Right lobe of liver (tissue), 6 donors: Measurements from ENCODE around the gene CEP70. TPM values are rescaled to one million over a fixed set of nuclear protein-coding genes. Genes with fewer than 3 reads are reported as not detected.

Source experiments
- ATAC-seq, 4 donors: fragments of 200-7000 bp; cut with Tn5 transposase; one replicate each; pipeline ENCODE4 v1.9.1; 2020; ENCODE audit warnings: mild to moderate bottlenecking in 4 of 4, moderate library complexity in 4 of 4
- DNase-seq, 3 donors: peaks; one replicate each; pipeline ENCODE4 v3.0.0-alpha.2; 2020
- H3K27ac ChIP-seq, 3 donors: fragments of 200-600 bp; one replicate each; pipeline ENCODE4 v1.8.0; 2022
- H3K27me3 ChIP-seq, 2 donors: fragments of 200-600 bp; one replicate each; pipeline ENCODE4 v1.8.0; 2022
- H3K36me3 ChIP-seq, 4 donors: fragments of 200-600 bp; sonication (generic) in 1 of 4; one replicate each; pipeline versions ENCODE4 v1.5.1 to v1.8.0; 2017 to 2022; ENCODE audit warnings: control low read depth in 1 of 4
- H3K4me1 ChIP-seq, 4 donors: fragments of 200-600 bp; sonication (generic) in 1 of 4; one replicate each; pipeline versions ENCODE4 v1.5.1 to v1.8.0; 2017 to 2022; ENCODE audit warnings: control low read depth in 1 of 4
- H3K4me3 ChIP-seq, 3 donors: fragments of 200-600 bp; one replicate each; pipeline ENCODE4 v1.8.0; 2022
- H3K9me3 ChIP-seq, 4 donors: fragments of 200-600 bp; sonication (generic) in 1 of 4; one replicate each; pipeline versions ENCODE4 v1.5.1 to v1.8.0; 2017 to 2022; ENCODE audit warnings: control low read depth in 1 of 4
- CTCF ChIP-seq, 4 donors: fragments of 200-600 bp in 3 of 4; fragments of 450-650 bp in 1 of 4; IDR thresholded peaks; one replicate each; pipeline versions ENCODE4 v1.5.1 to v1.8.0; 2016 to 2022; ENCODE audit warnings: antibody characterized with exemption in 4 of 4, mild to moderate bottlenecking in 2 of 4
- POLR2A ChIP-seq: fragments of 450-650 bp; IDR thresholded peaks from one replicate; pipeline ENCODE4 v1.6.1; 2017; ENCODE audit warnings: antibody characterized with exemption, mild to moderate bottlenecking
- WGBS: methylation state at CpG from one replicate; pipeline ENCODE4 v1.1.6; 2018; ENCODE audit warnings: low coverage, low lambda C conversion rate; ENCODE audit not compliant: insufficient coverage; ENCODE audit errors: missing lambda C conversion rate; 5-methylcytosine and 5-hydroxymethylcytosine counted together
- intact Hi-C, 2 donors: fragments of 100-400 bp; cut with DNase I; formaldehyde crosslinking; loops; one replicate each; pipeline versions ENCODE4 v1.11.2 to v1.14.1; 2022
- total RNA-seq, 6 experiments: library from RNA; depleted of rRNA in 2 of 6; stranded (reverse); fragments of >200 nt in 2 of 6; fragmentation: NEBNext Ultra II Directional in 3 of 6; extraction: Animal tissue kit (Norgen Biotek cat#: 25700) in 3 of 6; gene quantifications; one replicate each; pipeline versions ENCODE4 v1.1.0 to v1.2.4, GENCODE V29; 2016 to 2023
- donor health status: DM: no; HTN: yes; CAD: no.
- donor health status: DM: no; HTN: no; CAD: no.
- donor health status: DM: no; HTN: no; CAD: no.
- donor health status: DM: no; HTN: yes; CAD: no.
- donor health status: DM: no; HTN: yes; CAD: no.

Gene CEP70
- total RNA-seq, 6 experiments from 2014 or later: 13.8 to 26.7 (median 21.4) TPM

- Histone ChIP-seq H3K9me3 (no peaks in the 10 kb centered on the region), H3K27ac (peak overlapping the region; percentile 87 to 91 (median 89)), H3K4me3 (peak overlapping the region; percentile 68 to 74 (median 69)), H3K4me1 (peaks cover 0 to 14% (median 0%) of the 10 kb centered on the region in 4 donors), H3K27me3 (no peaks in the 10 kb centered on the region), H3K36me3 (peaks cover 0 to 12% (median 0%) of the 10 kb centered on the region in 4 donors)
- DNase-seq (no peak), ATAC-seq (peak; percentile 4 to 12 (median 10))
- TF ChIP-seq CTCF (IDR thresholded peaks at IDR 0.05) (no peak), POLR2A (no peak)
- intact Hi-C loops: no loop called here
- 5% methylated on average over 20 of the region's 22 CpGs for WGBS
These were observed 441 bp downstream of the CEP70 start for GRCh38 chr3:138593488-138594149.

GRCh38 chr3:138591392-138591791 is 2.7 kb downstream of the CEP70 start:
- H3K27me3 ChIP-seq: no peaks in the 10 kb centered on the region
- ATAC-seq (no peak), DNase-seq (no peak)
- peaks cover 0 to 12% (median 0%) of the 10 kb centered on the region in 4 donors for H3K36me3 ChIP-seq
- no peak overlapping the region for H3K27ac ChIP-seq
- no peaks in the 10 kb centered on the region for H3K9me3 ChIP-seq
- WGBS: 63% methylated on average over 1 of the region's 1 CpG
- intact Hi-C loops: no loop called here
- TF ChIP-seq CTCF (IDR thresholded peaks at IDR 0.05) (no peak), POLR2A (no peak)
- peaks cover 0 to 10% (median 0%) of the 10 kb centered on the region in 4 donors for H3K4me1 ChIP-seq
- no peak overlapping the region for H3K4me3 ChIP-seq

GRCh38 chr3:138588445-138588844 is 5.6 kb downstream of the CEP70 start:
- no peak overlapping the region for H3K4me3 ChIP-seq
- H3K9me3 ChIP-seq: no peaks in the 10 kb centered on the region
- no peak overlapping the region for H3K27ac ChIP-seq
- TF ChIP-seq POLR2A (no peak), CTCF (IDR thresholded peaks at IDR 0.05) (no peak)
- intact Hi-C loops: no loop called here
- no peak for ATAC-seq
- no peaks in the 10 kb centered on the region for H3K27me3 ChIP-seq
- peaks cover 0 to 12% (median 0%) of the 10 kb centered on the region in 4 donors for H3K36me3 ChIP-seq
- WGBS: 80% methylated on average over 5 of the region's 5 CpGs
- no peak for DNase-seq
- peaks cover 0 to 10% (median 0%) of the 10 kb centered on the region in 4 donors for H3K4me1 ChIP-seq

- Histone ChIP-seq H3K27ac (no peak overlapping the region), H3K4me3 (no peak overlapping the region), H3K9me3 (no peaks in the 10 kb centered on the region), H3K36me3 (peaks cover 0 to 12% (median 0%) of the 10 kb centered on the region in 4 donors), H3K27me3 (no peaks in the 10 kb centered on the region), H3K4me1 (peaks cover 0 to 3% (median 0%) of the 10 kb centered on the region in 4 donors)
- TF ChIP-seq CTCF (IDR thresholded peaks at IDR 0.05) (no peak), POLR2A (no peak)
- intact Hi-C loops: no loop called here
- ATAC-seq (no peak), DNase-seq (no peak)
- WGBS: 100% methylated on average over 1 of the region's 1 CpG
These were observed 6.7 kb downstream of the CEP70 start for GRCh38 chr3:138587374-138587773.
